Gastrocnemius medialis (tissue), 4 donors: ENCODE results near the gene MT1HL1.

Experiments
- POLR2A ChIP-seq, 2 donors: fragments of 450-650 bp; IDR thresholded peaks; one replicate each; pipeline ENCODE4 v1.6.1; 2017; ENCODE audit warnings: antibody characterized with exemption in 2 of 2, mild to moderate bottlenecking in 2 of 2, moderate library complexity in 2 of 2
- TF ChIP-seq, protein P1 (sequence below), 5 experiments: fragments of 450-650 bp in 3 of 5; fragments of 200-600 bp in 2 of 5; sonication (generic) in 2 of 5; IDR thresholded peaks in 4 of 5; conservative IDR thresholded peaks in 1 of 5; 1 replicate in 4 of 5; 2 replicates in 1 of 5; pipeline ENCODE4 v1.5.1; 2016 to 2019; ENCODE audit warnings: antibody characterized with exemption in 5 of 5, mild to moderate bottlenecking in 3 of 5, moderate library complexity in 3 of 5

DNA sequence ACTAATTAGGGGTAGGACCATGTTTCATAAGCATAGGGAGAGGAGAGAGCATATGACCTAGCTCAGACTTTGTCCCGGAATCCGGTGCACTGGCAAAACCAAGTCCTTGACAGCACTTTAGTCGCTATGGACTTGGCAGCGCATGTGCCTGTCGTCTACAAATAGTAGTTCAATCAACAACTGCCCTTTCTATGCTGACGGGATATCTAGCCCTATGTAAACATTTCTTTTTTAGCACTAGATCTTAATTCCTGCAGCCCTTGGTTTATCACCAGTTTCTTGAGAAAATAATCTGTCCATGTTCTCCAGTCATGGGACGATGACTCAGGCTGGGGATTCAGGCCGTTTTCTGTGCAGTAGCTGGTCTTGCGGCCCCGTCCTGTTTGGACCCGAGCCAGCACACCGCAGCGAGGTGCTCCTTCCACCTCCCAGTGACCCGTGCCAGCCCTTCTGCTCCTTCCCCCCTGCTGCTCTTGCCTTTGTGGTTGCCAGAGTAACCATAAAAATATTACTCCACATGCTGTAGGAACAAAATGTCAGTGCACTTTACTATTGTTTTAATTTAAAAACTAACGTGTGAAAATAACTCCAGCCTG lies 8.6 kb upstream of the MT1HL1 start:
- TF ChIP-seq, protein P1, sequence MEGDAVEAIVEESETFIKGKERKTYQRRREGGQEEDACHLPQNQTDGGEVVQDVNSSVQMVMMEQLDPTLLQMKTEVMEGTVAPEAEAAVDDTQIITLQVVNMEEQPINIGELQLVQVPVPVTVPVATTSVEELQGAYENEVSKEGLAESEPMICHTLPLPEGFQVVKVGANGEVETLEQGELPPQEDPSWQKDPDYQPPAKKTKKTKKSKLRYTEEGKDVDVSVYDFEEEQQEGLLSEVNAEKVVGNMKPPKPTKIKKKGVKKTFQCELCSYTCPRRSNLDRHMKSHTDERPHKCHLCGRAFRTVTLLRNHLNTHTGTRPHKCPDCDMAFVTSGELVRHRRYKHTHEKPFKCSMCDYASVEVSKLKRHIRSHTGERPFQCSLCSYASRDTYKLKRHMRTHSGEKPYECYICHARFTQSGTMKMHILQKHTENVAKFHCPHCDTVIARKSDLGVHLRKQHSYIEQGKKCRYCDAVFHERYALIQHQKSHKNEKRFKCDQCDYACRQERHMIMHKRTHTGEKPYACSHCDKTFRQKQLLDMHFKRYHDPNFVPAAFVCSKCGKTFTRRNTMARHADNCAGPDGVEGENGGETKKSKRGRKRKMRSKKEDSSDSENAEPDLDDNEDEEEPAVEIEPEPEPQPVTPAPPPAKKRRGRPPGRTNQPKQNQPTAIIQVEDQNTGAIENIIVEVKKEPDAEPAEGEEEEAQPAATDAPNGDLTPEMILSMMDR (IDR thresholded peaks at IDR 0.05 in 4 of 5, conservative IDR thresholded peaks at IDR 0.05 in 1 of 5) = no peak
- no peak for TF ChIP-seq POLR2A (IDR thresholded peaks at IDR 0.05)
